ENCODE data around the gene PRPF8.
"Not testable (repeated sequence)": the region's sequence is repeated elsewhere in the genome, so short reads cannot be mapped to it uniquely, and the experiment has no call there.

Gene PRPF8

DNA sequence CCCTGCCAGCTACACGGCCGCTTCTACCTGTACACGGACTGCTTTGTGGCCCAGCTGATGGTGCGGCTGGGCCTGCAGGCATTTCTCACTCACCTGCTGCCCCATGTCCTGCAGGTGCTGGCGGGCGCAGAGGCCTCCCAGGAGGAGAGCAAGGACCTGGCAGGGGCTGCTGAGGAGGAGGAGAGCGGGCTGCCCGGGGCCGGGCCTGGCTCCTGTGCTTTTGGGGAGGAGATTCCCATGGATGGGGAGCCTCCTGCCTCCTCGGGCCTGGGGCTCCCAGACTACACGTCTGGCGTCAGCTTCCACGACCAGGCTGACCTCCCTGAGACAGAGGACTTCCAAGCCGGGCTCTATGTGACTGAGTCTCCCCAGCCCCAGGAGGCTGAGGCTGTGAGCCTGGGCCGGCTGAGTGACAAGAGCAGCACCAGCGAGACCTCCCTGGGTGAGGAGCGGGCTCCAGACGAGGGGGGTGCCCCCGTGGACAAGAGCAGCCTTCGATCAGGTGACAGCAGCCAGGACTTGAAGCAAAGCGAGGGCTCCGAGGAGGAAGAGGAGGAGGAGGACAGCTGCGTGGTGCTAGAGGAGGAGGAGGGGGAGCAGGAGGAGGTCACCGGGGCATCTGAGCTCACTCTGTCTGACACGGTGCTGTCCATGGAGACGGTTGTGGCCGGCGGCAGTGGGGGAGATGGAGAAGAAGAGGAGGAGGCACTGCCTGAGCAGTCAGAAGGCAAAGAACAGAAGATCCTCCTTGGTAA, 43.4 kb upstream of the PRPF8 start:
- TF ChIP-seq, protein P1, sequence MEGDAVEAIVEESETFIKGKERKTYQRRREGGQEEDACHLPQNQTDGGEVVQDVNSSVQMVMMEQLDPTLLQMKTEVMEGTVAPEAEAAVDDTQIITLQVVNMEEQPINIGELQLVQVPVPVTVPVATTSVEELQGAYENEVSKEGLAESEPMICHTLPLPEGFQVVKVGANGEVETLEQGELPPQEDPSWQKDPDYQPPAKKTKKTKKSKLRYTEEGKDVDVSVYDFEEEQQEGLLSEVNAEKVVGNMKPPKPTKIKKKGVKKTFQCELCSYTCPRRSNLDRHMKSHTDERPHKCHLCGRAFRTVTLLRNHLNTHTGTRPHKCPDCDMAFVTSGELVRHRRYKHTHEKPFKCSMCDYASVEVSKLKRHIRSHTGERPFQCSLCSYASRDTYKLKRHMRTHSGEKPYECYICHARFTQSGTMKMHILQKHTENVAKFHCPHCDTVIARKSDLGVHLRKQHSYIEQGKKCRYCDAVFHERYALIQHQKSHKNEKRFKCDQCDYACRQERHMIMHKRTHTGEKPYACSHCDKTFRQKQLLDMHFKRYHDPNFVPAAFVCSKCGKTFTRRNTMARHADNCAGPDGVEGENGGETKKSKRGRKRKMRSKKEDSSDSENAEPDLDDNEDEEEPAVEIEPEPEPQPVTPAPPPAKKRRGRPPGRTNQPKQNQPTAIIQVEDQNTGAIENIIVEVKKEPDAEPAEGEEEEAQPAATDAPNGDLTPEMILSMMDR (conservative IDR thresholded peaks at IDR 0.05) = no peak
- H3K27ac ChIP-seq = no peak overlapping the region

DNA sequence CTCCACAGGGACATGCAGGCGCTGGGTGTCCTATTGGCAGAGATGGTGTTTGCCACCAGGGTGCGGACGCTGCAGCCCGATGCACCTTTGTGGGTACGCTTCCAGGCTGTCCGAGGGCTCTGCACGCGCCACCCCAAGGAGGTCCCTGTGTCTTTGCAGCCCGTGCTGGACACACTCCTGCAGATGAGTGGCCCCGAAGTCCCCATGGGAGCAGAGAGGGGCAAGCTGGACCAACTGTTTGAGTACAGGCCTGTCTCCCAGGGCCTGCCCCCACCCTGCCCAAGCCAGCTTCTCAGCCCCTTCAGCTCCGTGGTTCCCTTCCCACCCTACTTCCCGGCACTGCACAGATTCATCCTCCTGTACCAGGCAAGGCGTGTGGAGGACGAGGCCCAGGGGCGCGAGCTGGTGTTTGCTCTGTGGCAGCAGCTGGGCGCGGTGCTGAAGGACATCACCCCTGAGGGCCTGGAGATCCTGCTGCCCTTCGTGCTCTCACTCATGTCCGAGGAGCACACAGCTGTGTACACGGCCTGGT, 42.7 kb upstream of the PRPF8 start:
- no peak overlapping the region for H3K27ac ChIP-seq
- TF ChIP-seq, protein P1 (conservative IDR thresholded peaks at IDR 0.05) = no peak

DNA sequence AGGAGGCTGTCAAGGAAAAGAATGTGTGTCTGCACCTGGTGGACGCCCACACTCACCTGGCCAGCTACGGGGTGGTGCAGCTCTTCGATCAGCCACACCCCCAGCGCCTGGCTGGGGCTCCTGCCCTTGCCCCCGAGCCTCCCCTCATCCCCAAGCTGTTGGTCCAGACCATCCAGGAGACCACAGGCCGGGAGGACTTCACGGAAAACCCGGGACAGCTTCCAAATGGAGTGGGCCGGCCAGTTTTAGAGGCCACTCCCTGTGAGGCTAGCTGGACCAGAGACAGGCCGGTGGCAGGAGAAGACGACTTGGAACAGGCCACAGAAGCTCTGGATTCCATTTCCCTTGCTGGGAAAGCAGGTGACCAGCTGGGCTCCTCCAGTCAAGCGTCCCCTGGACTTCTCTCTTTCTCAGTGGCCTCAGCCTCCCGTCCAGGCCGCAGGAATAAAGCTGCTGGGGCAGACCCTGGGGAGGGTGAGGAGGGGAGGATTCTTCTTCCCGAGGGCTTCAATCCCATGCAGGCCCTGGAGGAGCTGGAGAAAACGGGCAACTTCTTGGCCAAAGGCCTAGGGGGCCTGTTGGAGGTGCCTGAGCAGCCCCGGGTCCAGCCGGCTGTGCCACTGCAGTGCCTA, 42.1 kb upstream of the PRPF8 start:
- TF ChIP-seq, protein P1 (conservative IDR thresholded peaks at IDR 0.05) = no peak
- no peak overlapping the region for H3K27ac ChIP-seq

DNA sequence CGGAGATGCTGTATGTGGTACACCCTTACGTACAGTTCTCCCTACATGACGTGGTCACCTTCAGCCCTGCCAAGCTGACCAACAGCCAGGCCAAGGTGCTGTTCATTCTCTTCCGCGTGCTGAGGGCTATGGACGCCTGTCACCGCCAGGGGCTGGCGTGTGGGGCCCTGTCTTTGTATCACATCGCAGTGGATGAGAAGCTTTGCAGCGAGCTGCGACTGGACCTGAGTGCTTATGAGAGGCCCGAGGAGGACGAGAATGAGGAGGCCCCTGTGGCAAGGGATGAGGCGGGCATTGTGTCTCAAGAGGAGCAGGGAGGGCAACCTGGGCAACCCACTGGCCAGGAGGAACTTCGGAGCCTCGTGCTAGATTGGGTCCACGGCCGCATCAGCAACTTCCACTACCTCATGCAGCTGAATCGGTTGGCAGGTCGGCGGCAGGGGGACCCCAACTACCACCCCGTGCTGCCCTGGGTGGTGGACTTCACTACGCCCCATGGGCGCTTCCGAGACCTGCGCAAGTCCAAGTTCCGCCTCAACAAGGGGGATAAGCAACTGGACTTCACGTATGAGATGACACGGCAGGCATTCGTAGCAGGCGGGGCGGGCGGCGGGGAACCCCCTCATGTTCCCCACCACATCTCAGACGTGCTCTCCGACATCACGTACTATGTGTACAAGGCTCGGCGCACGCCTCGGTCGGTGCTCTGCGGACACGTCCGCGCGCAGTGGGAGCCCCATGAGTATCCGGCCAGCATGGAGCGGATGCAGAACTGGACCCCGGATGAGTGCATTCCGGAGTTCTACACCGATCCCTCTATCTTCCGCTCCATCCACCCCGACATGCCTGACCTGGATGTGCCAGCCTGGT, 41.2 kb upstream of the PRPF8 start:
- TF ChIP-seq, protein P1 (conservative IDR thresholded peaks at IDR 0.05) = no peak

DNA sequence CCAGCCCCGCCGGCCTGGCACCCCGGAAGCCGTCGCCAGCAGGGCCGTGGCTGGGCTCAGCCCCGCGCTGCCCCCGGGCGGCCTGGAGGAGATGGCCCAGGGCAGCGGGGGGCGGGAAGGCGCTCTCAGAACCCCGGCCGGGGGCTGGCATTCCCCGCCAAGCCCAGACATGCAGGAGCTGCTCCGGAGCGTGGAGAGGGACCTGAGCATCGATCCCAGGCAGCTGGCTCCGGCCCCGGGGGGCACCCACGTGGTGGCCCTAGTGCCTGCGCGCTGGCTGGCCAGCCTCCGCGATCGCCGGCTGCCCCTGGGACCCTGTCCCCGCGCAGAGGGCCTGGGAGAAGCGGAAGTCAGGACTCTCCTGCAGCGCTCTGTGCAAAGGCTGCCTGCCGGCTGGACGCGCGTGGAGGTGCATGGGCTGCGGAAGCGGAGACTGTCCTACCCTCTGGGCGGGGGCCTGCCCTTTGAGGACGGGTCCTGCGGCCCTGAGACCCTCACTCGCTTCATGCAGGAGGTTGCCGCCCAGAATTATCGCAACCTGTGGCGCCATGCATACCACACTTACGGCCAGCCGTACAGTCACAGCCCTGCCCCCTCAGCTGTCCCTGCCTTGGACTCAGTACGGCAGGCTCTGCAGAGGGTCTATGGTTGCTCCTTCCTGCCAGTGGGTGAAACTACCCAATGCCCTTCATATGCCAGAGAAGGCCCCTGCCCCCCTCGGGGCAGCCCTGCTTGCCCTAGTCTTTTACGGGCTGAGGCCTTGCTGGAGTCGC, 40.4 kb upstream of the PRPF8 start:
- peak overlapping the region; percentile 79 for H3K27ac ChIP-seq
- TF ChIP-seq, protein P1 (conservative IDR thresholded peaks at IDR 0.05) = 0 out of 2 replicates have a peak, but pooled peaks have one; percentile 18

More for the DNA sequence above, 41.2 kb upstream of the PRPF8 start:
- peak overlapping the region; percentile 79; the same call in 1 of the 2 replicates for H3K27ac ChIP-seq

DNA sequence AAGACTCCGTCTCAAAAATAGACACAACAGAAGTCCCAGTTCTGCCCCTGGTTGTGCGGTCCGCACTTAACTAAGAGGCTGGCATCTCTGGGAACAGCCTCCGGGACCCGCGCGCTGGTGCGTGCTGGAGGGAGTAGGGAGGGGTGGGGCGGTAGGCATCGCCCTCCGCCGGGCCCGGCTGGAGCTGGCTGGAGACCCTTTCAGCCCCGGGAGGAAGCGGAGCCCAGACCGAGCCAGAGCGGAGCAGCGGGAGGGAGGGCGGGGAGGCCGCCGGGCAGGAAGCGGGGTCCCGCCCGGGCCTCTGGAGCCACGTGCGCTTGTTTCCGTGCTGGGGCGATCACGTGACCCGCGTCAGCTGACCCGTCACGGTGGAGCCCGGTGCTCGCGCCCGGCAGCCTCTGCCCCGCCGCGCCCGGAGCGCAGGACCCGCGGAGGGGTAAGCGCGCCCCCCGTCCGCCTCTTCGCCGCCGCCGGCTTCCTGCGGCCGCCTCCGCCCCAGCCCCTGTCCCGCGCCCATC, 39.7 kb upstream of the PRPF8 start, which contains the start of gene WDR81:
Gene WDR81, plus strand, starts transcription at position 354 of the 518 bp plus-strand sequence. CDS start 256 bp downstream, outside the sequence.
- H3K27ac ChIP-seq = peak within 1 kb of the TSS; percentile 79
- TF ChIP-seq, protein P1 (conservative IDR thresholded peaks at IDR 0.05) = no peak

DNA sequence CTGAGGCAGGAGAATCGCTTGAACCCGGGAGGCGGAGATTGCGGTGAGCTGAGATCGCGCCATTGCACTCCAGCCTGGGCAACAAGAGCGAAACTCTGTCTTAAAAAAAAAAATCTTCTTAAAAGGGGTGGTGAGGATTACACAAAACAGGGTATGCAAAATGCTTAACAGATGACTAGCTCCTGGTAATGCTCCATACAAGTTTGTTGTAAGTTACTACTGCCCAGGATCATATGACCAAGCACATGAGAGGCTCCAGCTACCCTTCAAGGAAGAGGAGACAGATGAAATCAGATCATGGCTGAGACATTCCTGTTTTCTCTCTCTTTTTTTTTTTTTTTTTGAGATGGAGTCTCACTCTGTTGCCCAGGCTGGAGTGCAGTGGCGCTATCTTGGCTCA, 37.4 kb upstream of the PRPF8 start:
- not testable (repeated sequence) for H3K27ac ChIP-seq
